ENCODE data around the gene HIVEP2. TPM values are rescaled to one million over a fixed set of nuclear protein-coding genes. Genes with fewer than 3 reads are reported as not detected.

The HIVEP2 gene
- total RNA-seq, 1 experiment from 2014 or later = 4.2 TPM

GRCh38 chr6:142758629-142759025, 186.3 kb downstream of the HIVEP2 start:
- H3K27ac Mint-ChIP-seq = peak overlapping the region in 1 of 3 experiments; percentile 12; a peak in 1 of 7 replicates
- no peak overlapping the region for H3K4me2 ChIP-seq (ENCODE audit: insufficient read depth, insufficient read length, low read length)

More at GRCh38 chr6:142758629-142759025, 186.3 kb downstream of the HIVEP2 start:
- Histone ChIP-seq H4K20me1 (ENCODE audit: control insufficient read depth, insufficient read depth, insufficient read length) (no peaks in the 10 kb centered on the region), H3K27me3 (ENCODE audit: insufficient read depth, low read length) (no peaks in the 10 kb centered on the region), H4K5ac (ENCODE audit: insufficient read length, low read depth, low read length) (no peak overlapping the region), H3K18ac (ENCODE audit: insufficient read length, low read depth, low read length) (no peak overlapping the region), H4K91ac (ENCODE audit: insufficient read length, low read depth, low read length) (no peak overlapping the region), H2AFZ (ENCODE audit: low read length) (no peak overlapping the region), H2BK12ac (ENCODE audit: insufficient read length, low read depth, low read length) (no peak overlapping the region), H2BK20ac (ENCODE audit: low read depth, low read length, poor library complexity, severe bottlenecking) (no peak overlapping the region), H2BK5ac (ENCODE audit: insufficient read length, low read length) (no peak overlapping the region), H3T11ph (ENCODE audit: low read length) (no peak overlapping the region), H3K4ac (ENCODE audit: low read depth, low read length) (no peak overlapping the region), H3K9me3 (ENCODE audit: control insufficient read depth, low read depth, low read length) (no peaks in the 10 kb centered on the region), H3K56ac (ENCODE audit: insufficient read length, low read depth, low read length) (no peak overlapping the region), H3K23me2 (ENCODE audit: insufficient read length, low read depth, low read length, poor library complexity, severe bottlenecking) (no peaks in the 10 kb centered on the region), H3K79me2 (ENCODE audit: insufficient read depth, low read length) (no peaks in the 10 kb centered on the region), H3K4me1 (ENCODE audit: insufficient read depth, low read length) (no peaks in the 10 kb centered on the region), H3K23ac (ENCODE audit: insufficient read length, low read depth, low read length) (no peak overlapping the region), H3K9ac (ENCODE audit: extremely low read depth, insufficient read length, low read length) (no peak overlapping the region), H3K27ac (ENCODE audit: insufficient read length, low read depth, low read length) (no peak overlapping the region), H3K79me1 (ENCODE audit: insufficient read depth, low read depth, low read length, poor library complexity, severe bottlenecking) (no peaks in the 10 kb centered on the region), H3K14ac (ENCODE audit: insufficient read depth, low read length) (no peak overlapping the region), H4K8ac (replicated peaks; ENCODE audit: insufficient read length, low read depth, low read length) (no peak overlapping the region), H2AK5ac (ENCODE audit: insufficient read length, low read length) (no peak overlapping the region), H2BK120ac (ENCODE audit: low read depth, low read length, poor library complexity, severe bottlenecking) (no peak overlapping the region), H2BK15ac (ENCODE audit: low read depth, low read length) (no peak overlapping the region)
- no peak for DNase-seq
- peaks cover 2 to 24% (median 15%) of the 10 kb centered on the region in 3 experiments; a peak in 5 of 7 replicates for H3K36me3 Mint-ChIP-seq (ENCODE audit: insufficient read depth in 1 of 3, low read depth in 3 of 3)
- no peaks in the 10 kb centered on the region for H3K9me3 Mint-ChIP-seq
- H3K4me3 Mint-ChIP-seq = no peak overlapping the region
- no CpG with 5 or more reads among the region's 4 CpGs for WGBS (ENCODE audit: extremely low coverage, insufficient read length, low lambda C conversion rate)
- H3K27me3 Mint-ChIP-seq (ENCODE audit: low read depth) = no peaks in the 10 kb centered on the region
- H3K4me1 Mint-ChIP-seq = peaks cover 0 to 9% of the 10 kb centered on the region in 2 experiments; a peak in 2 of 4 replicates
- TF ChIP-seq CTCF (conservative IDR thresholded peaks at IDR 0.05) = no peak
